Stimulated activated CD4-positive, alpha-beta T cell treated with anti-CD3 and anti-CD28 coated beads, Interleukin-1b, Interleukin-23, amount 100 ng/mL, for 4 hours (primary cell): ENCODE data around the gene TTC39C.

Experiments
- DNase-seq, 2 donors: peaks; one replicate each; pipeline ENCODE4 v3.0.0-alpha.2; 2020; ENCODE audit warnings: low read depth in 2 of 2

Gene TTC39C

GRCh38 chr18:23992089-23992940 lies 22.2 kb upstream of the TTC39C start:
- no peak for DNase-seq

GRCh38 chr18:23992941-23993280 lies 21.6 kb upstream of the TTC39C start:
- DNase-seq, result no peak

- DNase-seq, result no peak
Measured at GRCh38 chr18:23994361-23994902, 20.1 kb upstream of the TTC39C start.

GRCh38 chr18:23995180-23995579 lies 19.4 kb upstream of the TTC39C start:
- DNase-seq, result no peak

GRCh38 chr18:23998018-23998417 lies 16.5 kb upstream of the TTC39C start:
- no peak for DNase-seq

- no peak for DNase-seq
Measured at GRCh38 chr18:23998820-23999219, 15.7 kb upstream of the TTC39C start.

GRCh38 chr18:24000613-24001490 lies 13.7 kb upstream of the TTC39C start:
- no peak for DNase-seq

- no peak for DNase-seq
Measured at GRCh38 chr18:24002479-24002878, 12.1 kb upstream of the TTC39C start.

- DNase-seq, result no peak
Measured at GRCh38 chr18:24003288-24003687, 11.3 kb upstream of the TTC39C start.

GRCh38 chr18:24003903-24004640 lies 10.5 kb upstream of the TTC39C start:
- no peak for DNase-seq

GRCh38 chr18:24006712-24007313 lies 7.7 kb upstream of the TTC39C start:
- no peak for DNase-seq

GRCh38 chr18:24009246-24009645 lies 5.3 kb upstream of the TTC39C start:
- DNase-seq, result no peak

- no peak for DNase-seq
Measured at GRCh38 chr18:24009651-24010333, 4.8 kb upstream of the TTC39C start.

GRCh38 chr18:24010673-24011072 lies 3.9 kb upstream of the TTC39C start:
- DNase-seq, result no peak

- DNase-seq, result no peak
Measured at GRCh38 chr18:24011123-24011917, 3.2 kb upstream of the TTC39C start.

GRCh38 chr18:24013051-24013450 lies 1.5 kb upstream of the TTC39C start:
- no peak for DNase-seq

GRCh38 chr18:24014986-24015638 lies 558 bp downstream of the TTC39C start:
- peak in 1 of 2 donors; percentile 43 for DNase-seq

- no peak for DNase-seq
Measured at GRCh38 chr18:24015639-24016631, 1.4 kb downstream of the TTC39C start.
